HepG2 (cell line): Measurements from ENCODE around the gene TMEM240. TPM values are rescaled to one million over a fixed set of nuclear protein-coding genes. Genes with fewer than 3 reads are reported as not detected.
A peak's percentile ranks its signal among the peaks of the same experiment; 100 is the strongest.

ENCODE experiments used
- ARID2 ChIP-seq: sonication (generic); formaldehyde crosslinking; IDR thresholded peaks from 2 replicates; pipeline ENCODE4 v1.8.1; 2022; ENCODE audit warnings: mild to moderate bottlenecking, missing genetic modification reagents, borderline replicate concordance
- CBX5 ChIP-seq: sonication (generic); formaldehyde crosslinking; IDR thresholded peaks from 2 replicates; pipeline ENCODE4 v1.4.0; 2020; ENCODE audit warnings: missing genetic modification reagents, borderline replicate concordance
- CENPT ChIP-seq: sonication (generic); formaldehyde crosslinking; IDR thresholded peaks from 2 replicates; pipeline ENCODE4 v1.8.0; 2022; ENCODE audit warnings: low read depth, mild to moderate bottlenecking, moderate library complexity, missing genetic modification reagents
- ELF3 ChIP-seq: IDR thresholded peaks from 2 replicates; pipeline ENCODE4 v1.6.1; 2016; ENCODE audit warnings: missing genetic modification reagents, missing compliant biosample characterization
- FIP1L1 ChIP-seq: fragments of 200-400 bp; formaldehyde crosslinking; IDR thresholded peaks from 2 replicates; pipeline ENCODE4 v1.6.1; 2018; ENCODE audit warnings: low read depth, mild to moderate bottlenecking, low read length, moderate library complexity, borderline replicate concordance; ENCODE audit not compliant: insufficient read depth
- FOSL1 ChIP-seq: sonication (generic); formaldehyde crosslinking; IDR thresholded peaks from 2 replicates; pipeline ENCODE4 v1.9.0; 2021; ENCODE audit warnings: missing genetic modification reagents, borderline replicate concordance
- FOXA1 ChIP-seq, 2 experiments: fragments of 450-650 bp in 1 of 2; sonication (generic) in 1 of 2; formaldehyde crosslinking in 1 of 2; IDR thresholded peaks; 2 replicates each; pipeline versions ENCODE4 v1.4.0 to v1.6.1; 2016 to 2020; ENCODE audit warnings: missing genetic modification reagents in 1 of 2
- FOXA3 ChIP-seq: IDR thresholded peaks from 2 replicates; pipeline ENCODE4 v1.6.1; 2016; ENCODE audit warnings: missing genetic modification reagents, missing compliant biosample characterization
- HNF4A ChIP-seq: sonication (generic); formaldehyde crosslinking; IDR thresholded peaks from 2 replicates; pipeline ENCODE4 v1.4.0; 2020; ENCODE audit warnings: missing genetic modification reagents
- HOXA3 ChIP-seq: sonication (generic); formaldehyde crosslinking; IDR thresholded peaks from 2 replicates; pipeline ENCODE4 v1.5.0; 2020; ENCODE audit warnings: missing genetic modification reagents
- KAT2B ChIP-seq: fragments of 150-350 bp; IDR thresholded peaks from 2 replicates; pipeline ENCODE4 v1.6.1; 2014; ENCODE audit warnings: low read depth, low read length, borderline replicate concordance
- RXRB ChIP-seq: IDR thresholded peaks from 2 replicates; pipeline ENCODE4 v1.6.1; 2016; ENCODE audit warnings: borderline replicate concordance, missing genetic modification reagents, missing compliant biosample characterization
- SMYD3 ChIP-seq: sonication (generic); formaldehyde crosslinking; IDR thresholded peaks from 2 replicates; pipeline ENCODE4 v1.8.1; 2023; ENCODE audit warnings: mild to moderate bottlenecking, missing genetic modification reagents
- SNAI1 ChIP-seq: sonication (generic); formaldehyde crosslinking; IDR thresholded peaks from 2 replicates; pipeline ENCODE4 v1.5.0; 2020; ENCODE audit warnings: mild to moderate bottlenecking, missing genetic modification reagents, borderline replicate concordance
- SP1 ChIP-seq, 2 experiments: fragments of 450-650 bp in 1 of 2; sonication (generic) in 1 of 2; formaldehyde crosslinking in 1 of 2; IDR thresholded peaks; 2 replicates each; pipeline versions ENCODE4 v1.4.0 to v1.6.1; 2016 to 2020; ENCODE audit warnings: missing genetic modification reagents in 1 of 2
- ZBTB1 ChIP-seq: sonication (generic); formaldehyde crosslinking; IDR thresholded peaks from 2 replicates; pipeline ENCODE4 v1.4.0; 2020; ENCODE audit warnings: missing genetic modification reagents, borderline replicate concordance
- ZNF274 ChIP-seq: sonication (generic); formaldehyde crosslinking; IDR thresholded peaks from 2 replicates; pipeline ENCODE4 v1.5.1; 2020; ENCODE audit warnings: mild to moderate bottlenecking, missing genetic modification reagents
- ZNF432 ChIP-seq: sonication (generic); formaldehyde crosslinking; IDR thresholded peaks from 2 replicates; pipeline ENCODE4 v1.5.0; 2020; ENCODE audit warnings: missing genetic modification reagents, mild to moderate bottlenecking, borderline replicate concordance
- ZNF577 ChIP-seq: sonication (generic); formaldehyde crosslinking; IDR thresholded peaks from 2 replicates; pipeline ENCODE4 v1.4.0; 2020; ENCODE audit warnings: mild to moderate bottlenecking, low read depth, missing genetic modification reagents, borderline replicate concordance
- ZNF619 ChIP-seq: sonication (generic); formaldehyde crosslinking; IDR thresholded peaks from 2 replicates; pipeline ENCODE4 v1.4.0; 2020; ENCODE audit warnings: mild to moderate bottlenecking, missing genetic modification reagents
- ZSCAN30 ChIP-seq: sonication (generic); formaldehyde crosslinking; IDR thresholded peaks from 2 replicates; pipeline ENCODE4 v1.5.0; 2020; ENCODE audit warnings: mild to moderate bottlenecking, missing genetic modification reagents
- polyA plus RNA-seq, 8 experiments: library from polyadenylated mRNA; depleted of rRNA in 3 of 8; stranded (reverse) in 7 of 8; unstranded in 1 of 8; fragments of >200 nt; fragmentation: Illumina TruSeq in 4 of 8; extraction: Trizol in 4 of 8; gene quantifications; 2 replicates each; pipeline versions ENCODE4 v1.2.1 to v1.2.3, GENCODE V29; 2011 to 2016; ENCODE audit warnings: low read depth in 4 of 8, missing spikeins in 1 of 8, mixed read lengths in 1 of 8; ENCODE audit not compliant: insufficient read depth in 1 of 8
- total RNA-seq, 5 experiments: library from RNA; depleted of rRNA; stranded (reverse); fragments of >200 nt; fragmentation: Illumina TruSeq; extraction: Trizol; gene quantifications; 2 replicates each; pipeline ENCODE4 v1.2.3, GENCODE V29; 2016; ENCODE audit warnings: low read depth in 1 of 5
- TF ChIP-seq, protein P1 (sequence below): sonication (generic); formaldehyde crosslinking; IDR thresholded peaks from 2 replicates; pipeline ENCODE4 v1.4.0; 2020; ENCODE audit warnings: missing genetic modification reagents, mild to moderate bottlenecking, borderline replicate concordance
- TF ChIP-seq, protein P2 (sequence below): sonication (generic); formaldehyde crosslinking; IDR thresholded peaks from 2 replicates; pipeline ENCODE4 v1.8.0; 2022; ENCODE audit warnings: mild to moderate bottlenecking, missing genetic modification reagents, borderline replicate concordance
- TF ChIP-seq, protein P3 (sequence below): sonication (generic); formaldehyde crosslinking; IDR thresholded peaks from 2 replicates; pipeline ENCODE4 v1.4.0; 2020; ENCODE audit warnings: missing genetic modification reagents, mild to moderate bottlenecking, borderline replicate concordance

Gene TMEM240
- total and polyA plus RNA-seq, 2 of the 13 experiments (the other 11 are each of a cell fraction or from before 2014, with no cell fraction given) = 0.17 TPM; not detected in 1

DNA sequence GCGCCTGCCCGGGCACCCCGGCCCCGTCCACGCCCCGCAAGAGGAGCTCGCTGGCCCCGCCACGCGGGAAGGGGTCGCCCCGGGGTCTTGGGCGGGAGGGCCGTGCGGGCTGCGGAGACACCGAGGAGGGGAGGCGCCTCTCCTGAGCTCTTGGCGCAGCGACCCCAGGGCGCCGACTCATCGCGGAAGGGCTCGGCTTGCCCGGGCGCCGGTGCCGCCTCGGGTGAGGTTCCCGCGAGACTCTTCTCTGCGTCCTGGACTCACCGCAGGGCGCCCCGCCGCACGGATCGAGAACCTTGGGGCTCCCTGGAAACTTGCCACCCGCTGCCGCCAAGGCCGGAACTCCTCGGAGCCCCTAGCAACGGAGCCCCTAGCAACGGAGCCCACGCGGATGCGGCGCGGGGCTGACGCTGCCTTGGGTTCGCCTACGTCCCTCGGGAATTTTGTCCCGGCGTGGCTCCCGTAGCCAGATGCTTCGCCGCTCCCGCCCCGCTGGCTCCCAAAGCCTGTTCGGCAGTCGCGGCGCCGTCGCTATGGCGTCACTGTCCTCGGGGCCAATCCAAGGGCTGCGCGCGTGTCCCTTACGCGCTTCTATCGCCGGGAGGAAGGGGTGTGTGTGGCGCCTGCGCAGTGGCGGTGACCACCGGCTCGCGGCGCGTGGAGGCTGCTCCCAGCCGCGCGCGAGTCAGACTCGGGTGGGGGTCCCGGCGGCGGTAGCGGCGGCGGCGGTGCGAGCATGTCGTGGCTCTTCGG is 28.7 kb downstream of the TMEM240 start, which contains the start of gene ATAD3A (continued):
- TF ChIP-seq SP1 (IDR thresholded peaks at IDR 0.05) (no peak), SP1 (CRISPR knock-in tag; IDR thresholded peaks at IDR 0.05) (peak; percentile 65), FOSL1 (no peak), ZNF577 (CRISPR knock-in tag) (no peak), FOXA3 (CRISPR knock-in tag) (peak; percentile 60; the same call in 1 of the 2 replicates), HNF4A (CRISPR knock-in tag) (no peak), ELF3 (CRISPR knock-in tag) (peak; percentile 67), ZSCAN30 (CRISPR knock-in tag) (no peak), ZNF274 (peak; percentile 85; the same call in 1 of the 2 replicates), FIP1L1 (no peak), CENPT (CRISPR knock-in tag) (0 out of 2 replicates have a peak, but pooled peaks have one; percentile 32), ZNF432 (CRISPR knock-in tag) (no peak), KAT2B (no peak), SNAI1 (CRISPR knock-in tag) (no peak), ARID2 (CRISPR knock-in tag) (no peak), CBX5 (CRISPR knock-in tag) (peak; percentile 69; the same call in 1 of the 2 replicates), HOXA3 (CRISPR knock-in tag) (peak; percentile 99), RXRB (CRISPR knock-in tag) (peak; percentile 66; the same call in 1 of the 2 replicates), FOXA1 (IDR thresholded peaks at IDR 0.05) (no peak), FOXA1 (CRISPR knock-in tag; IDR thresholded peaks at IDR 0.05) (peak; percentile 17; the same call in 1 of the 2 replicates), ZNF619 (no peak), SMYD3 (no peak), ZBTB1 (CRISPR knock-in tag) (no peak)
- TF ChIP-seq, protein P1, sequence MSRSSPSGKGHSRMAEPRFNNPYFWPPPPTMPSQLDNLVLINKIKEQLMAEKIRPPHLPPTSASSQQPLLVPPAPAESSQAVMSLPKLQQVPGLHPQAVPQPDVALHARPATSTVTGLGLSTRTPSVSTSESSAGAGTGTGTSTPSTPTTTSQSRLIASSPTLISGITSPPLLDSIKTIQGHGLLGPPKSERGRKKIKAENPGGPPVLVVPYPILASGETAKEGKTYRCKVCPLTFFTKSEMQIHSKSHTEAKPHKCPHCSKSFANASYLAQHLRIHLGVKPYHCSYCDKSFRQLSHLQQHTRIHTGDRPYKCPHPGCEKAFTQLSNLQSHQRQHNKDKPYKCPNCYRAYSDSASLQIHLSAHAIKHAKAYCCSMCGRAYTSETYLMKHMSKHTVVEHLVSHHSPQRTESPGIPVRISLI (CRISPR knock-in tag) = no peak
- TF ChIP-seq, protein P2, sequence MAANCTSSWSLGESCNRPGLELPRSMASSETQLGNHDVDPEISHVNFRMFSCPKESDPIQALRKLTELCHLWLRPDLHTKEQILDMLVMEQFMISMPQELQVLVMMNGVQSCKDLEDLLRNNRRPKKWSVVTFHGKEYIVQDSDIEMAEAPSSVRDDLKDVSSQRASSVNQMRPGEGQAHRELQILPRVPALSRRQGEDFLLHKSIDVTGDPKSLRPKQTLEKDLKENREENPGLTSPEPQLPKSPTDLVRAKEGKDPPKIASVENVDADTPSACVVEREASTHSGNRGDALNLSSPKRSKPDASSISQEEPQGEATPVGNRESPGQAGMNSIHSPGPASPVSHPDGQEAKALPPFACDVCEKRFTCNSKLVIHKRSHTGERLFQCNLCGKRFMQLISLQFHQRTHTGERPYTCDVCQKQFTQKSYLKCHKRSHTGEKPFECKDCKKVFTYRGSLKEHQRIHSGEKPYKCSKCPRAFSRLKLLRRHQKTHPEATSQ (CRISPR knock-in tag) = 0 out of 2 replicates have a peak, but pooled peaks have one; percentile 20
- TF ChIP-seq, protein P3, sequence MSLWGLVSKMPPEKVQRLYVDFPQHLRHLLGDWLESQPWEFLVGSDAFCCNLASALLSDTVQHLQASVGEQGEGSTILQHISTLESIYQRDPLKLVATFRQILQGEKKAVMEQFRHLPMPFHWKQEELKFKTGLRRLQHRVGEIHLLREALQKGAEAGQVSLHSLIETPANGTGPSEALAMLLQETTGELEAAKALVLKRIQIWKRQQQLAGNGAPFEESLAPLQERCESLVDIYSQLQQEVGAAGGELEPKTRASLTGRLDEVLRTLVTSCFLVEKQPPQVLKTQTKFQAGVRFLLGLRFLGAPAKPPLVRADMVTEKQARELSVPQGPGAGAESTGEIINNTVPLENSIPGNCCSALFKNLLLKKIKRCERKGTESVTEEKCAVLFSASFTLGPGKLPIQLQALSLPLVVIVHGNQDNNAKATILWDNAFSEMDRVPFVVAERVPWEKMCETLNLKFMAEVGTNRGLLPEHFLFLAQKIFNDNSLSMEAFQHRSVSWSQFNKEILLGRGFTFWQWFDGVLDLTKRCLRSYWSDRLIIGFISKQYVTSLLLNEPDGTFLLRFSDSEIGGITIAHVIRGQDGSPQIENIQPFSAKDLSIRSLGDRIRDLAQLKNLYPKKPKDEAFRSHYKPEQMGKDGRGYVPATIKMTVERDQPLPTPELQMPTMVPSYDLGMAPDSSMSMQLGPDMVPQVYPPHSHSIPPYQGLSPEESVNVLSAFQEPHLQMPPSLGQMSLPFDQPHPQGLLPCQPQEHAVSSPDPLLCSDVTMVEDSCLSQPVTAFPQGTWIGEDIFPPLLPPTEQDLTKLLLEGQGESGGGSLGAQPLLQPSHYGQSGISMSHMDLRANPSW (CRISPR knock-in tag) = no peak
